Kidney (tissue), 14 donors: ENCODE results near the gene COL4A3. TPM values are rescaled to one million over a fixed set of nuclear protein-coding genes. Genes with fewer than 3 reads are reported as not detected.

Experiments
- DNase-seq, 5 donors: peaks; one replicate each; pipeline ENCODE4 v3.0.0-alpha.2; 2013 to 2020
- FAIRE-seq: peaks from 2 replicates; lab custom pipeline; 2012; peaks lifted over from hg19 to GRCh38; lab: Jason Lieb, UNC
- H3K27ac ChIP-seq, 2 donors: one replicate each; pipeline ENCODE4 v1.7.0; 2013; ENCODE audit warnings: low read depth in 2 of 2, low read length in 2 of 2, inconsistent platforms in 1 of 2
- H3K27me3 ChIP-seq: one replicate; pipeline ENCODE4 v1.7.1; 2013; ENCODE audit warnings: low read length, inconsistent platforms; ENCODE audit not compliant: control insufficient read depth, insufficient read depth
- H3K36me3 ChIP-seq, 3 donors: one replicate each; pipeline versions ENCODE4 v1.7.0 to v1.7.1; 2013; ENCODE audit warnings: low read length in 3 of 3, control low read depth in 1 of 3, inconsistent platforms in 1 of 3; ENCODE audit not compliant: insufficient read depth in 3 of 3, control insufficient read depth in 2 of 3
- H3K4me1 ChIP-seq, 3 donors: one replicate each; pipeline versions ENCODE4 v1.7.0 to v1.7.1; 2013; ENCODE audit warnings: low read length in 3 of 3, inconsistent platforms in 1 of 3, low read depth in 1 of 3; ENCODE audit not compliant: control insufficient read depth in 2 of 3, insufficient read depth in 2 of 3
- H3K4me3 ChIP-seq, 3 donors: one replicate each; pipeline versions ENCODE4 v1.7.0 to v1.8.1; 2013; ENCODE audit warnings: low read length in 3 of 3, control low read depth in 1 of 3, inconsistent platforms in 1 of 3
- H3K9ac ChIP-seq, 3 donors: one replicate each; pipeline versions ENCODE4 v1.7.0 to v1.7.1; 2013; ENCODE audit warnings: low read length in 3 of 3, control low read depth in 1 of 3, inconsistent platforms in 1 of 3
- H3K9me3 ChIP-seq, 3 donors: one replicate each; pipeline versions ENCODE4 v1.7.0 to v1.7.1; 2013; ENCODE audit warnings: low read length in 3 of 3, control low read depth in 1 of 3, inconsistent platforms in 1 of 3; ENCODE audit not compliant: control insufficient read depth in 2 of 3, insufficient read depth in 1 of 3
- intact Hi-C: fragments of 100-400 bp; cut with DNase I; formaldehyde crosslinking; loops from one replicate; pipeline ENCODE4 v1.11.1; 2022
- polyA plus RNA-seq: library from polyadenylated mRNA; stranded (reverse); fragments of 350-450 nt; fragmentation: Illumina TruSeq; extraction: RNeasy Lipid Tissue Mini Kit (QIAGEN cat#74804); gene quantifications from one replicate; pipeline ENCODE4 v1.2.3, GENCODE V29; 2014; ENCODE audit warnings: low read depth, low replicate concordance; ENCODE audit not compliant: insufficient read depth
- total RNA-seq: library from RNA; stranded (reverse); fragmentation: NEBNext Ultra II Directional; extraction: Animal tissue kit (Norgen Biotek cat#: 25700); gene quantifications from one replicate; pipeline ENCODE4 v1.2.1, GENCODE V29; 2021
- TF ChIP-seq, protein P1 (sequence below): IDR thresholded peaks from 3 replicates; pipeline ENCODE4 v1.5.1; 2012; ENCODE audit warnings: mild to moderate bottlenecking, moderate library complexity, borderline replicate concordance; ENCODE audit not compliant: insufficient read depth; ENCODE audit errors: extremely low read depth
- donor health status: control.
- donor health status: control.
- donor health status: control.
- donor health status: control.
- donor health status: control.
- donor health status: DM: yes; HTN: yes; CAD: no.
- donor health status: Normal renal cell carcinoma (clear cell type).

The COL4A3 gene
- total and polyA plus RNA-seq, 2 donors from 2014 or later: 20.8 to 48.8 TPM

- no peaks in the 10 kb centered on the region for H3K9me3 ChIP-seq
- intact Hi-C loops: no loop called here
- peaks cover 0 to 19% (median 6%) of the 10 kb centered on the region in 3 donors for H3K36me3 ChIP-seq
- no peaks in the 10 kb centered on the region for H3K4me1 ChIP-seq
- H3K9ac ChIP-seq: no peak overlapping the region
- no peak overlapping the region for H3K27ac ChIP-seq
- no peak for DNase-seq
- TF ChIP-seq, protein P1, sequence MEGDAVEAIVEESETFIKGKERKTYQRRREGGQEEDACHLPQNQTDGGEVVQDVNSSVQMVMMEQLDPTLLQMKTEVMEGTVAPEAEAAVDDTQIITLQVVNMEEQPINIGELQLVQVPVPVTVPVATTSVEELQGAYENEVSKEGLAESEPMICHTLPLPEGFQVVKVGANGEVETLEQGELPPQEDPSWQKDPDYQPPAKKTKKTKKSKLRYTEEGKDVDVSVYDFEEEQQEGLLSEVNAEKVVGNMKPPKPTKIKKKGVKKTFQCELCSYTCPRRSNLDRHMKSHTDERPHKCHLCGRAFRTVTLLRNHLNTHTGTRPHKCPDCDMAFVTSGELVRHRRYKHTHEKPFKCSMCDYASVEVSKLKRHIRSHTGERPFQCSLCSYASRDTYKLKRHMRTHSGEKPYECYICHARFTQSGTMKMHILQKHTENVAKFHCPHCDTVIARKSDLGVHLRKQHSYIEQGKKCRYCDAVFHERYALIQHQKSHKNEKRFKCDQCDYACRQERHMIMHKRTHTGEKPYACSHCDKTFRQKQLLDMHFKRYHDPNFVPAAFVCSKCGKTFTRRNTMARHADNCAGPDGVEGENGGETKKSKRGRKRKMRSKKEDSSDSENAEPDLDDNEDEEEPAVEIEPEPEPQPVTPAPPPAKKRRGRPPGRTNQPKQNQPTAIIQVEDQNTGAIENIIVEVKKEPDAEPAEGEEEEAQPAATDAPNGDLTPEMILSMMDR: no peak
- no peak overlapping the region for H3K4me3 ChIP-seq
- no peaks in the 10 kb centered on the region for H3K27me3 ChIP-seq
- FAIRE-seq: no peak
These were observed 88.4 kb downstream of the COL4A3 start for GRCh38 chr2:227252831-227253230.

GRCh38 chr2:227256605-227257004 is 92.2 kb downstream of the COL4A3 start:
- TF ChIP-seq, protein P1: no peak
- no peak for DNase-seq
- intact Hi-C loops: no loop called here
- Histone ChIP-seq H3K36me3 (peaks cover 0 to 28% (median 11%) of the 10 kb centered on the region in 3 donors), H3K4me1 (no peaks in the 10 kb centered on the region), H3K27ac (no peak overlapping the region), H3K9me3 (no peaks in the 10 kb centered on the region), H3K4me3 (no peak overlapping the region), H3K27me3 (no peaks in the 10 kb centered on the region), H3K9ac (no peak overlapping the region)
- no peak for FAIRE-seq

- intact Hi-C loops: no loop called here
- FAIRE-seq: no peak
These were observed 93.4 kb downstream of the COL4A3 start for GRCh38 chr2:227257820-227258219.

More at GRCh38 chr2:227257820-227258219, 93.4 kb downstream of the COL4A3 start:
- Histone ChIP-seq H3K27me3 (no peaks in the 10 kb centered on the region), H3K9ac (no peak overlapping the region), H3K9me3 (no peaks in the 10 kb centered on the region), H3K4me3 (no peak overlapping the region), H3K27ac (no peak overlapping the region), H3K36me3 (peaks cover 0 to 28% (median 11%) of the 10 kb centered on the region in 3 donors), H3K4me1 (no peaks in the 10 kb centered on the region)
- TF ChIP-seq, protein P1: no peak
- DNase-seq: no peak
